Calu3 (cell line): ENCODE measurements around the gene MEA1. TPM values are rescaled to one million over a fixed set of nuclear protein-coding genes. Genes with fewer than 3 reads are reported as not detected.

Experiments
- BruUV-seq: library from RNA; stranded (reverse); fragments of 400-500 nt; replicated peaks from 2 replicates; lab custom pipeline; 2021; lab: Mats Ljungman, UMichigan
- CTCF ChIA-PET: fragments of 300-600 bp; sonication (Branson Sonifier 250); formaldehyde crosslinking; loops from one replicate; lab custom pipeline; 2022; ENCODE audit warnings: antibody characterized with exemption; lab: Charles Lee
- DNase-seq: peaks from one replicate; pipeline ENCODE4 v3.0.0; 2022
- H3K27ac Mint-ChIP-seq: one replicate; pipeline ENCODE4 v1.8.0; 2022; ENCODE audit warnings: mixed read lengths; ENCODE audit not compliant: unreplicated experiment
- H3K27me3 Mint-ChIP-seq: one replicate; pipeline ENCODE4 v1.8.0; 2022; ENCODE audit warnings: mixed read lengths; ENCODE audit not compliant: unreplicated experiment
- H3K36me3 Mint-ChIP-seq: one replicate; pipeline ENCODE4 v1.8.0; 2022; ENCODE audit warnings: mild to moderate bottlenecking, moderate library complexity, mixed read lengths; ENCODE audit not compliant: insufficient read depth, unreplicated experiment
- H3K4me1 Mint-ChIP-seq: one replicate; pipeline ENCODE4 v1.8.0; 2022; ENCODE audit warnings: mild to moderate bottlenecking, low read depth, mixed read lengths; ENCODE audit not compliant: unreplicated experiment
- H3K4me3 Mint-ChIP-seq: one replicate; pipeline ENCODE4 v1.8.0; 2022; ENCODE audit warnings: mild to moderate bottlenecking, low read depth, moderate library complexity, mixed read lengths; ENCODE audit not compliant: unreplicated experiment
- H3K9me3 Mint-ChIP-seq: one replicate; pipeline ENCODE4 v1.8.0; 2022; ENCODE audit warnings: low read depth, mixed read lengths; ENCODE audit not compliant: unreplicated experiment
- CTCF ChIP-seq: fragments of 200-600 bp; IDR thresholded peaks from one replicate; pipeline ENCODE4 v1.8.0; 2022; ENCODE audit warnings: antibody characterized with exemption; ENCODE audit not compliant: unreplicated experiment
- intact Hi-C: fragments of 100-400 bp; cut with micrococcal nuclease; formaldehyde crosslinking; loops from one replicate; pipeline ENCODE4 v1.10.0; 2022; ENCODE audit not compliant: unreplicated experiment
- total RNA-seq: library from RNA; stranded (reverse); gene quantifications from 2 replicates; pipeline ENCODE4 v1.2.3, GENCODE V29; 2022

The MEA1 gene
- total RNA-seq, 1 experiment from 2014 or later = 115 TPM

DNA sequence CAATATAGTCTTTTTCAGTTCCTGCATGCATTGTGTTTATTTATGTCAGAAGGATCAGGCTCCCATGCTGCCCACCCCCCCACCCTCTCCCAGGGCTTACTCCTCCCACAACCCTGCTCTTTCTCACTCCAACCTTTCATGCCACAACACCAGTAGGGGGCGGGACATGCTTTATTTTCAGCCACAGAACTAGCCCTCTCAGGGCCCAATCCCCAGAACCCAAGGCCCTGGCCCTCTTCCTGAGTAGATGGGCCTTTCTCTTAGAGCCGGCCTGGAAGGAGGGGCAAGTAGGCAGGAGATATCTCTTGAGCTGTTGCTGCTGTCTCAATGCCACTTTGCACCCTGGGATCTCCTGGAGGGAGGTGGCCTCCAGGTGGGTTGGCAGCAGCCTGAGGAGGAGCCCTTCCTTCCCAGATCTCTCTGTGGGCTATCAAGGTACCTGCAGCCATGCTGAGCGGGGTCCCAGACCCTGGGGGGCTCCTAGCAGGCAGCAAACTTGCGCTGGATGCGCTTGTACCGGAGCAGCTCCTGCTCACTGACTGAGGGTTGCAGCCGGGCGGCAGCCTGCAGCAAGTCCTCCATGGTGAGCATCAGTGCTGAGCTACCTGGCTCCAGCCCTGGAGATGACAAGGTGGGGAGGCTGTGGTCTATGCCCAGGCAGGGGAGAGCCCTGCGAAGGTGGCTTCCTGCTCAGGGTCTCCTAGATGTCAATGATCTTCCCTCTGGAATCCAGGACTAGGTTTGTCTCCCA is 49.7 kb downstream of the MEA1 start:
- no peaks in the 10 kb centered on the region for H3K9me3 Mint-ChIP-seq
- intact Hi-C loops = loop anchor here (5.0 kb wide), 1 partner anchor 178 kb away; no protein-coding TSS in a partner anchor
- no peak overlapping the region for H3K4me3 Mint-ChIP-seq
- peaks cover 23% of the 10 kb centered on the region for H3K4me1 Mint-ChIP-seq
- DNase-seq = peak; percentile 62
- CTCF ChIA-PET = interaction anchor here (0.6 to 1.0 kb wide), 3 partner anchors 9 to 417 kb away, joined by 4 to 6 read pairs (median 4); no protein-coding TSS in a partner anchor
- no peak overlapping the region for H3K27ac Mint-ChIP-seq
- H3K27me3 Mint-ChIP-seq = peaks cover 18% of the 10 kb centered on the region
- TF ChIP-seq CTCF = no peak
- H3K36me3 Mint-ChIP-seq = peaks cover 44% of the 10 kb centered on the region
- TSS peak; percentile 29 for BruUV-seq

GRCh38 chr6:42963179-42963854 is 50.4 kb downstream of the MEA1 start:
- no TSS peak for BruUV-seq
- Mint-ChIP-seq H3K36me3 (peaks cover 39% of the 10 kb centered on the region), H3K4me3 (no peak overlapping the region), H3K27ac (no peak overlapping the region), H3K9me3 (no peaks in the 10 kb centered on the region), H3K27me3 (peaks cover 22% of the 10 kb centered on the region), H3K4me1 (peaks cover 25% of the 10 kb centered on the region)
- intact Hi-C loops = loop anchor here (5.0 kb wide), 1 partner anchor 179 kb away; no protein-coding TSS in a partner anchor
- TF ChIP-seq CTCF = no peak
- DNase-seq = no peak
- CTCF ChIA-PET = no interaction called here

DNA sequence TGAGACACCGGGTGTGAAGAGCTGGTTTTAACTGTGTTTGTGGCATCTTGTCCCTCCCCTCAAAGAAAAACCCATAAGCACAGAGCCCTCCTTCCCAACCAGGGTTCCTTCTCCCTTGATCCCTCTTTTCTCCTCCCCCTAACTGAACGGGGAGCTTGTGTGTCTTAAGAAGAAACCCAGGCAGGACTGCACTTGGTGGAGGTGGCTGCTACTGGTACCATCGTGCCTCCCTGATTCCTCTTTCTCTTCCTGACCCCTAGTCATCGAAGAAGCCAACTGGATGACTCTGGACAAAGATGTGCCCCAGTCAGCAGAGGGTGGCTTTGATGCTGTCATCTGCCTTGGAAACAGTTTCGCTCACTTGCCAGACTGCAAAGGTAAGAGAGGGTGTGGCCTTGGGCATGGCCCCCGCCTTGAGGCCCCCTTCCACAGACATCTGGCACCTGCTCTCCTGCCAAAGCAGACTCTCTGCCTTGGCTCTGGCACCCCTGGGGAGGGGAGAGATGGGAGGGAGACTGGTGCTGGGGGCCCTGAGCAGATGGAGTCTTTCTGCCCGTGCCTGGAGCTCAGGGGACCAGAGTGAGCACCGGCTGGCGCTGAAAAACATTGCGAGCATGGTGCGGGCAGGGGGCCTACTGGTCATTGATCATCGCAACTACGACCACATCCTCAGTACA is 51.1 kb downstream of the MEA1 start:
- no peak for TF ChIP-seq CTCF
- intact Hi-C loops = loop anchor here (5.0 kb wide), 1 partner anchor 180 kb away; no protein-coding TSS in a partner anchor
- peaks cover 22% of the 10 kb centered on the region for H3K27me3 Mint-ChIP-seq
- no TSS peak for BruUV-seq
- H3K4me3 Mint-ChIP-seq = no peak overlapping the region
- H3K27ac Mint-ChIP-seq = no peak overlapping the region
- no peak for DNase-seq
- H3K4me1 Mint-ChIP-seq = peaks cover 25% of the 10 kb centered on the region
- CTCF ChIA-PET = no interaction called here
- H3K9me3 Mint-ChIP-seq = no peaks in the 10 kb centered on the region
- H3K36me3 Mint-ChIP-seq = peaks cover 34% of the 10 kb centered on the region

DNA sequence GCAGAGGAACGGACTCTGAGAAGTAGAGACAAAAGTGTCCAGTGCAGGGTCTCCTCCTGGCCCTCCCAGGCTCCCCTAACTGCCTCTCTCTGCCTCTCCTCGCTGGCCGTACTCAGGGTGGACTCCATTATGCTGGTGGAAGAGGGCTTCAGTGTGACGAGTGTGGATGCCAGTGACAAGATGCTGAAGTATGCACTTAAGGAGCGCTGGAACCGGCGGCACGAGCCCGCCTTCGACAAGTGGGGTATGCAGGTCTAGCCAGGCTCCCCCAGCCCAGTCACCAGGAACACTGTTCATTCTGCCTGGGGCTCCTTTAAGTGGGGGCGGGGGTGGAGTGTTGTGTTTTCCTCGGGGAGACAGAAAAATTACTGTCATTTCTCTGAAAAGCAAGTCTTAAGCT is 51.6 kb downstream of the MEA1 start:
- TF ChIP-seq CTCF = no peak
- H3K4me3 Mint-ChIP-seq = no peak overlapping the region
- H3K27me3 Mint-ChIP-seq = peaks cover 22% of the 10 kb centered on the region
- CTCF ChIA-PET = interaction anchor here (0.7 kb wide), 1 partner anchor 16 kb away, joined by 4 read pairs; no protein-coding TSS in a partner anchor
- BruUV-seq = TSS peak; percentile 24
- H3K4me1 Mint-ChIP-seq = peaks cover 25% of the 10 kb centered on the region
- DNase-seq = no peak
- no peak overlapping the region for H3K27ac Mint-ChIP-seq
- intact Hi-C loops = loop anchor here (5.0 kb wide), 1 partner anchor 180 kb away; no protein-coding TSS in a partner anchor
- no peaks in the 10 kb centered on the region for H3K9me3 Mint-ChIP-seq
- H3K36me3 Mint-ChIP-seq = peaks cover 34% of the 10 kb centered on the region
